ENCODE data around the gene NAMPT.

GRCh38 chr7:106290319-106290718 lies 5.5 kb upstream of the NAMPT start:
- TF ChIP-seq SIN3A (IDR thresholded peaks at IDR 0.05; ENCODE audit: borderline replicate concordance, insufficient read depth, low read depth, low read length) (no peak), POLR2AphosphoS5 (IDR thresholded peaks at IDR 0.05; ENCODE audit: low read depth, low read length) (no peak), CTCF (IDR thresholded peaks at IDR 0.05) (no peak), REST (IDR thresholded peaks at IDR 0.05; ENCODE audit: insufficient read depth in 1 of 2, low read depth in 2 of 2, low read length in 1 of 2) (no peak)
